SK-N-SH treated with all-trans-retinoic acid at 6 μM for 48 hours (cell line): ENCODE measurements around the gene FBXO48.

Experiments used
- ATAC-seq: fragments of 200-7000 bp; cut with Tn5 transposase; 3 replicates; pipeline ENCODE4 v1.9.1; 2020; ENCODE audit warnings: mild to moderate bottlenecking, moderate library complexity
- ARNTL ChIP-seq: fragments of 450-650 bp; formaldehyde crosslinking; IDR thresholded peaks from 2 replicates; pipeline ENCODE4 v1.5.0; 2020; ENCODE audit warnings: low read depth, mild to moderate bottlenecking, moderate library complexity, borderline replicate concordance
- BACH2 ChIP-seq: fragments of 250-450 bp; sonication (Bioruptor Pico); IDR thresholded peaks from 2 replicates; pipeline ENCODE4 v1.9.0; 2021; ENCODE audit warnings: mild to moderate bottlenecking, borderline replicate concordance
- CSDC2 ChIP-seq: fragments of 250-450 bp; sonication (Bioruptor Pico); IDR thresholded peaks from 2 replicates; pipeline ENCODE4 v1.5.0; 2020; ENCODE audit warnings: mild to moderate bottlenecking, moderate library complexity
- GLIS3 ChIP-seq: fragments of 250-450 bp; sonication (Bioruptor Pico); IDR thresholded peaks from 2 replicates; pipeline ENCODE4 v1.5.0; 2020; ENCODE audit warnings: mild to moderate bottlenecking, moderate library complexity
- ISL1 ChIP-seq: fragments of 250-450 bp; sonication (Bioruptor Pico); IDR thresholded peaks from 2 replicates; pipeline ENCODE4 v2.1.2; 2022; ENCODE audit warnings: mild to moderate bottlenecking, moderate library complexity
- OSR1 ChIP-seq: fragments of 250-450 bp; sonication (Bioruptor Pico); IDR thresholded peaks from 2 replicates; pipeline ENCODE4 v1.8.0; 2022; ENCODE audit warnings: moderate library complexity, mild to moderate bottlenecking, inconsistent platforms
- PPARA ChIP-seq: fragments of 250-450 bp; sonication (Bioruptor Pico); IDR thresholded peaks from 2 replicates; pipeline ENCODE4 v1.5.0; 2020; ENCODE audit warnings: mild to moderate bottlenecking, borderline replicate concordance
- SNAI2 ChIP-seq: fragments of 250-450 bp; sonication (Bioruptor Pico); IDR thresholded peaks from 2 replicates; pipeline ENCODE4 v1.5.0; 2020; ENCODE audit warnings: mild to moderate bottlenecking, moderate library complexity
- ZC3H10 ChIP-seq: fragments of 250-450 bp; sonication (Bioruptor Pico); IDR thresholded peaks from 2 replicates; pipeline ENCODE4 v1.5.1; 2021; ENCODE audit warnings: mild to moderate bottlenecking, moderate library complexity
- ZFP30 ChIP-seq: fragments of 450-650 bp; formaldehyde crosslinking; IDR thresholded peaks from 2 replicates; pipeline ENCODE4 v1.5.0; 2022; ENCODE audit warnings: mild to moderate bottlenecking, moderate library complexity
- ZNF70 ChIP-seq: fragments of 450-650 bp; formaldehyde crosslinking; IDR thresholded peaks from 2 replicates; pipeline ENCODE4 v1.5.0; 2020; ENCODE audit warnings: mild to moderate bottlenecking, moderate library complexity
- ZNF8 ChIP-seq: fragments of 450-650 bp; formaldehyde crosslinking; IDR thresholded peaks from 2 replicates; pipeline ENCODE4 v1.5.0; 2020; ENCODE audit warnings: mild to moderate bottlenecking, moderate library complexity
- TF ChIP-seq, protein P1 (sequence below): fragments of 250-450 bp; sonication (Bioruptor Pico); IDR thresholded peaks from 2 replicates; pipeline ENCODE4 v1.8.0; 2020; ENCODE audit warnings: mild to moderate bottlenecking, moderate library complexity, borderline replicate concordance
- TF ChIP-seq, protein P2 (sequence below): fragments of 250-450 bp; sonication (Bioruptor Pico); IDR thresholded peaks from 2 replicates; pipeline ENCODE4 v1.8.0; 2021; ENCODE audit warnings: low read depth, mild to moderate bottlenecking, moderate library complexity, borderline replicate concordance
- TF ChIP-seq, protein P3 (sequence below): fragments of 250-450 bp; sonication (Bioruptor Pico); IDR thresholded peaks from 2 replicates; pipeline ENCODE4 v1.5.1; 2020; ENCODE audit warnings: low read depth, mild to moderate bottlenecking, moderate library complexity
- TF ChIP-seq, protein P4 (sequence below): fragments of 250-450 bp; sonication (Bioruptor Pico); IDR thresholded peaks from 2 replicates; pipeline ENCODE4 v1.5.1; 2021; ENCODE audit warnings: mild to moderate bottlenecking, moderate library complexity

Gene FBXO48

DNA sequence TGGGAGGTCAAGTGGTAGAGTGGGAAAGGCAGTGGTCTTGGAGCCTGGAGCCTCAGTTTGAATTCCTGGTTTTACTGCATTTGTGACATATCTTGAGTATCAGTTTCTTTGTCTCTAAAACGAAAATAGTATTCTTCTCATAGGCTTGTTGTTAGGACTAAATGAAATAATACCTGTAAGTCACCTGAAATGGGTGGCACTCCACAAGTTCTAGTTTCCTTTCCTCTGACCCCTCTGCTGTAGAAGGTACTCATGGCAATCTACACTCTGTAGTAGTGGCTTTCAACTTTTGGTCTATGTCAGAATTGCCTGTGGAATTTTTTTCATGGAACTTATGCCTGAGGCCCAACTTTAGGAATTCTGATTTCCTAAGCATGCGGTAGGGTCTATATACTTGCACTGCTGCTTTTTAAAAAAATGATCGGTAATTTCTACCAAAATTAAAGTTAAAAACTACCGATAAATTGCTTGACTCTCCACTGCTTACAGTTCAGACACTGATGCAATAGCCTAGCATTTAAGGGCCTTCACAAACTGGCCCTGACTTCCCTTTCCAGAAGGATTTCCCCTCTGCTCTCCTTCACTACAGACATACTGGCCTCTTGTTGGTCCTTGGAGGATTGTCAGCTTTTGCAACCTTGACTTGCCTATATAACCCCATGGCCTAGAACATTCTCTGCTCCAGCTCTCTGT, 54.8 kb downstream of the FBXO48 start:
- no peak for TF ChIP-seq ZNF8 (CRISPR knock-in tag)
- no peak for TF ChIP-seq OSR1 (CRISPR knock-in tag)
- TF ChIP-seq ZC3H10 (CRISPR knock-in tag), result no peak
- TF ChIP-seq, protein P1, sequence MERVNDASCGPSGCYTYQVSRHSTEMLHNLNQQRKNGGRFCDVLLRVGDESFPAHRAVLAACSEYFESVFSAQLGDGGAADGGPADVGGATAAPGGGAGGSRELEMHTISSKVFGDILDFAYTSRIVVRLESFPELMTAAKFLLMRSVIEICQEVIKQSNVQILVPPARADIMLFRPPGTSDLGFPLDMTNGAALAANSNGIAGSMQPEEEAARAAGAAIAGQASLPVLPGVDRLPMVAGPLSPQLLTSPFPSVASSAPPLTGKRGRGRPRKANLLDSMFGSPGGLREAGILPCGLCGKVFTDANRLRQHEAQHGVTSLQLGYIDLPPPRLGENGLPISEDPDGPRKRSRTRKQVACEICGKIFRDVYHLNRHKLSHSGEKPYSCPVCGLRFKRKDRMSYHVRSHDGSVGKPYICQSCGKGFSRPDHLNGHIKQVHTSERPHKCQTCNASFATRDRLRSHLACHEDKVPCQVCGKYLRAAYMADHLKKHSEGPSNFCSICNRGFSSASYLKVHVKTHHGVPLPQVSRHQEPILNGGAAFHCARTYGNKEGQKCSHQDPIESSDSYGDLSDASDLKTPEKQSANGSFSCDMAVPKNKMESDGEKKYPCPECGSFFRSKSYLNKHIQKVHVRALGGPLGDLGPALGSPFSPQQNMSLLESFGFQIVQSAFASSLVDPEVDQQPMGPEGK (CRISPR knock-in tag), result no peak
- TF ChIP-seq, protein P2, sequence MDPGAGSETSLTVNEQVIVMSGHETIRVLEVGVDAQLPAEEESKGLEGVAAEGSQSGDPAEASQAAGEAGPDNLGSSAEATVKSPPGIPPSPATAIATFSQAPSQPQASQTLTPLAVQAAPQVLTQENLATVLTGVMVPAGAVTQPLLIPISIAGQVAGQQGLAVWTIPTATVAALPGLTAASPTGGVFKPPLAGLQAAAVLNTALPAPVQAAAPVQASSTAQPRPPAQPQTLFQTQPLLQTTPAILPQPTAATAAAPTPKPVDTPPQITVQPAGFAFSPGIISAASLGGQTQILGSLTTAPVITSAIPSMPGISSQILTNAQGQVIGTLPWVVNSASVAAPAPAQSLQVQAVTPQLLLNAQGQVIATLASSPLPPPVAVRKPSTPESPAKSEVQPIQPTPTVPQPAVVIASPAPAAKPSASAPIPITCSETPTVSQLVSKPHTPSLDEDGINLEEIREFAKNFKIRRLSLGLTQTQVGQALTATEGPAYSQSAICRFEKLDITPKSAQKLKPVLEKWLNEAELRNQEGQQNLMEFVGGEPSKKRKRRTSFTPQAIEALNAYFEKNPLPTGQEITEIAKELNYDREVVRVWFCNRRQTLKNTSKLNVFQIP (CRISPR knock-in tag), result no peak
- TF ChIP-seq, protein P3, sequence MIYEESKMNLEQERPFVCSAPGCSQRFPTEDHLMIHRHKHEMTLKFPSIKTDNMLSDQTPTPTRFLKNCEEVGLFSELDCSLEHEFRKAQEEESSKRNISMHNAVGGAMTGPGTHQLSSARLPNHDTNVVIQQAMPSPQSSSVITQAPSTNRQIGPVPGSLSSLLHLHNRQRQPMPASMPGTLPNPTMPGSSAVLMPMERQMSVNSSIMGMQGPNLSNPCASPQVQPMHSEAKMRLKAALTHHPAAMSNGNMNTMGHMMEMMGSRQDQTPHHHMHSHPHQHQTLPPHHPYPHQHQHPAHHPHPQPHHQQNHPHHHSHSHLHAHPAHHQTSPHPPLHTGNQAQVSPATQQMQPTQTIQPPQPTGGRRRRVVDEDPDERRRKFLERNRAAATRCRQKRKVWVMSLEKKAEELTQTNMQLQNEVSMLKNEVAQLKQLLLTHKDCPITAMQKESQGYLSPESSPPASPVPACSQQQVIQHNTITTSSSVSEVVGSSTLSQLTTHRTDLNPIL, result no peak
- TF ChIP-seq ZFP30, result no peak
- no peak for TF ChIP-seq GLIS3 (CRISPR knock-in tag)

DNA sequence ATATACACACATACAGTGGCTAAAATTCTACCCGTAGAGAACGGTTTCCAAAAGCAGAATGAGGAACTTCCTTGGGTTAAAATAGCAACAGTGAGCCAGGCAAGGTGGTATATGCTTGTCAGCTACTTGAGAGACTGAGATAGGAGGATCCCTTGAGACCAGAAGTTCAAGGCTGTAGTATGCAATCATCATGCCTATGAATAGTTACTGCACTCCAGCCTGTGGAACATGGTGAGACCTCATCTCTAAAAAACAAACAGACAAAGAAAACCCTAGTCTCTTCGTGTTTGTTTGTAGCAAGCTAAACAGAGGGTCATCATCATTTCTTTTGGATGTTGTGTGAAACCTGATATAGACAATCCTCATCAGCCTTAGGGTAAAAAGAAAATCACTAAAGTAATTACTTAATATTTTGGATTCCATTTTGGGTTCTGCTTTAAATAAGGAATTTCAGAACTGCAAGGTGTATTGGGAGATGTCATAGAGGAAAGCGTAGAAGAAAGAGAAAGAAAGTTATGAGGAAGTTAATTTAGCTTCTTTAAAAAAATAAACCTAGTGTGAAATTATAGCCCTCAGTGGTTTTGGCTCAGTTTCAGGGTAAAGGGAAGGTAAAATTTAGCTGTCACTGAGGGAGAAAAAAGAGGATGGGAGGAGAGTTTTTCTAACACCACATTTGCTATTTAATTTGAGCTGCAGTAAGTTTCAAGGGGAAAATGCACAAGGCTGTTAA, 55.5 kb downstream of the FBXO48 start:
- TF ChIP-seq OSR1 (CRISPR knock-in tag) (no peak), BACH2 (CRISPR knock-in tag) (no peak), SNAI2 (CRISPR knock-in tag) (no peak), PPARA (CRISPR knock-in tag) (no peak), GLIS3 (CRISPR knock-in tag) (no peak), ARNTL (CRISPR knock-in tag) (no peak), ISL1 (no peak), CSDC2 (CRISPR knock-in tag) (no peak), ZNF70 (CRISPR knock-in tag) (no peak)
- TF ChIP-seq, protein P2 (CRISPR knock-in tag), result no peak
- TF ChIP-seq, protein P4, sequence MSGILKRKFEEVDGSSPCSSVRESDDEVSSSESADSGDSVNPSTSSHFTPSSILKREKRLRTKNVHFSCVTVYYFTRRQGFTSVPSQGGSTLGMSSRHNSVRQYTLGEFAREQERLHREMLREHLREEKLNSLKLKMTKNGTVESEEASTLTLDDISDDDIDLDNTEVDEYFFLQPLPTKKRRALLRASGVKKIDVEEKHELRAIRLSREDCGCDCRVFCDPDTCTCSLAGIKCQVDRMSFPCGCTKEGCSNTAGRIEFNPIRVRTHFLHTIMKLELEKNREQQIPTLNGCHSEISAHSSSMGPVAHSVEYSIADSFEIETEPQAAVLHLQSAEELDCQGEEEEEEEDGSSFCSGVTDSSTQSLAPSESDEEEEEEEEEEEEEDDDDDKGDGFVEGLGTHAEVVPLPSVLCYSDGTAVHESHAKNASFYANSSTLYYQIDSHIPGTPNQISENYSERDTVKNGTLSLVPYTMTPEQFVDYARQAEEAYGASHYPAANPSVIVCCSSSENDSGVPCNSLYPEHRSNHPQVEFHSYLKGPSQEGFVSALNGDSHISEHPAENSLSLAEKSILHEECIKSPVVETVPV (CRISPR knock-in tag), result no peak
- no peak for ATAC-seq

More for the DNA sequence above, 54.8 kb downstream of the FBXO48 start:
- no peak for ATAC-seq
